ENCODE measurements around the gene GAS7. TPM values are rescaled to one million over a fixed set of nuclear protein-coding genes. Genes with fewer than 3 reads are reported as not detected.

GAS7 gene
- total RNA-seq, 4 donors from 2014 or later: 24.7 to 43.3 (median 38.4) TPM

DNA sequence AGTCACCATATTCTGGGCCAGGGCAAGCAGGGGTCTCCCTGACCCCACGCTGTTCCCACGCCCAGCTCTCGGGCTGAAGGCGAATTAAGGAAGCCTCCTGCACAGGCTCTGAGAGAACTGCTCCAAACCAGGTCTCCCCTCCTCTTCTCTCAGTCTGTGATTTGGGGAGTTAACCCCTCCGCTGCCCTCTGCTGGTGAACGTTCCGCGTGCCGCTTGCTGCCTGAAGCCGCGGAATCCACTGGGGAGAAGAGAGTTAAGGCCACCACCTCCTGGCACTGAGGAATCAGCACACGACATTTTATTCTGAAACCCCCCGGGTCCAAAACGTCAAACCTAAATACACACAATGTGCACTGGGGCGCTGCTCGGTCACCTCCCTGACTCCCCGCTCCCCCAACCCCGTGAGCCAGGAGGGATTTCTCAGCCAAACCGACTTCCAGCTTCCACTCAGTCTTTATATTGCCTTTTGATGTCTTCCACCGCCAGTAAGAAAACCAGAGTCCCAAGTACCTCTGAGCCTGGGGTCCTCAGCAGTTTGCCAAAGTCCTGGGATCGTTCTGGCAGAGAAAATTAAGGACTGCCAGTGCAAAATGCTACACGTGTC, 238.9 kb downstream of the GAS7 start:
- TF ChIP-seq, protein P1, sequence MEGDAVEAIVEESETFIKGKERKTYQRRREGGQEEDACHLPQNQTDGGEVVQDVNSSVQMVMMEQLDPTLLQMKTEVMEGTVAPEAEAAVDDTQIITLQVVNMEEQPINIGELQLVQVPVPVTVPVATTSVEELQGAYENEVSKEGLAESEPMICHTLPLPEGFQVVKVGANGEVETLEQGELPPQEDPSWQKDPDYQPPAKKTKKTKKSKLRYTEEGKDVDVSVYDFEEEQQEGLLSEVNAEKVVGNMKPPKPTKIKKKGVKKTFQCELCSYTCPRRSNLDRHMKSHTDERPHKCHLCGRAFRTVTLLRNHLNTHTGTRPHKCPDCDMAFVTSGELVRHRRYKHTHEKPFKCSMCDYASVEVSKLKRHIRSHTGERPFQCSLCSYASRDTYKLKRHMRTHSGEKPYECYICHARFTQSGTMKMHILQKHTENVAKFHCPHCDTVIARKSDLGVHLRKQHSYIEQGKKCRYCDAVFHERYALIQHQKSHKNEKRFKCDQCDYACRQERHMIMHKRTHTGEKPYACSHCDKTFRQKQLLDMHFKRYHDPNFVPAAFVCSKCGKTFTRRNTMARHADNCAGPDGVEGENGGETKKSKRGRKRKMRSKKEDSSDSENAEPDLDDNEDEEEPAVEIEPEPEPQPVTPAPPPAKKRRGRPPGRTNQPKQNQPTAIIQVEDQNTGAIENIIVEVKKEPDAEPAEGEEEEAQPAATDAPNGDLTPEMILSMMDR (IDR thresholded peaks at IDR 0.05; ENCODE audit: low read depth): no peak

- TF ChIP-seq, protein P1 (IDR thresholded peaks at IDR 0.05; ENCODE audit: low read depth): no peak
These were observed 239.7 kb downstream of the GAS7 start for GRCh38 chr17:9958586-9959281.

GRCh38 chr17:9957244-9957643, 241.2 kb downstream of the GAS7 start:
- TF ChIP-seq, protein P1 (IDR thresholded peaks at IDR 0.05; ENCODE audit: low read depth): no peak

DNA sequence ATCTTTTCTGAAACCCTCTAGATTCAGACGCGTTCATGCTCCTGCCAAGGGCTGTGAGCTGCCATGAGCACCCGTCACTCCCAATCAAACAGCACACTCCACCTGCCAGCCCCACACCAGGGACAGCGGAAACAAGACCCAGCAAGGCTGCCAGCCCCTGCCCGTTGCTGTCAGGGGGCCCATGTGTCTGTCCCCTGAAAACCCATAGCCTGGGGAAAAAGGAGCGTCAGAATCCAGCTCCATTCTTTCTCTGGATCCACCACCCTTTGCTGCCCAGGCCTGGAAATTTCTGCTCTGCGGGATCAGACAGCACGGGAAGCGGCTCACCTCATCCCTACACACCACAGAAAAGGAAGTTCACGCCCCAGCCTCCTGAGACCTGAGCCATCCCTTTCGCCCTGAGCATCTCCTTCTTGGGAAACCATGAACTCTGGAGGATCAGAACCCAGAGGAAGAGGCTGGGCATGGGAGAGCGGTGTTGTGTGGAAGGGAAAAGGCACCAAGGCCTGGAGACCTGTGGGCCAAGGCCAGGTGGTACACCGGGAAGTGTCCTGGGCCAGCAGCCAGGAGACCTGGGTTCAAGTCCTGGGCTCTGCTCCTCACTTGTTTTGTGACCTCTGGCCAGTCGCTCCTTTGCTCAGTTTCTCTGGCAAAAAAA, 241.8 kb downstream of the GAS7 start:
- TF ChIP-seq, protein P1 (IDR thresholded peaks at IDR 0.05; ENCODE audit: low read depth): no peak

DNA sequence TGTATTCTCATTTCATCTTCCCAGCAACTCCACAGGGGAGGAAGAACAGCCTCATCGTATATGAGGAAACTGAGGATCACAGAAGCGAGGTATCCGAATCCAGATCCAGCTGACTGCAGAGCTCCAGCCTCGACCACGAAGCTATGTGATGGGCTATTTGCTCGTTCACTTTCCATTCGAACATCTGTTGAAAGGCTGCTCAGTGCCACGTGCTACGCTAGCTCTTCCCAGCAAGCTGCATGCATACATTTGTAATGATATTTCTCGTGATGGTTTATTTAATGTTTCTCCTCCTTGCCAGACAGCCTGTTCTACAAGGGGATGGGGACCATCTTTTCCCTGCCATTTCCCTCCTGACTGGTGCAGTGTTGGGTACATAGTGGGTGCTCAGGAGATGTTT, 244.9 kb downstream of the GAS7 start:
- TF ChIP-seq, protein P1 (IDR thresholded peaks at IDR 0.05; ENCODE audit: low read depth): no peak

GRCh38 chr17:9951803-9952202, 246.6 kb downstream of the GAS7 start:
- TF ChIP-seq, protein P1 (IDR thresholded peaks at IDR 0.05; ENCODE audit: low read depth): no peak

GRCh38 chr17:9948928-9949327, 249.5 kb downstream of the GAS7 start:
- TF ChIP-seq, protein P1 (IDR thresholded peaks at IDR 0.05; ENCODE audit: low read depth): no peak

All from subcutaneous adipose tissue (tissue), 4 donors.